HG03432 (cell line): Measurements from ENCODE around the gene FGF11.

Source experiments
- ATAC-seq: cut with Tn5 transposase; IDR thresholded peaks from one replicate; pipeline ENCODE4 v1.9.1; 2021; ENCODE audit warnings: mild to moderate bottlenecking, moderate library complexity; ENCODE audit not compliant: unreplicated experiment

The FGF11 gene

GRCh38 chr17:7439462-7440112, at the start of gene FGF11:
Gene FGF11, plus strand, starts transcription at chr17:7439512. Its CDS starts 109 bp downstream, at chr17:7439621.
- no peak for ATAC-seq

GRCh38 chr17:7389924-7390910, 49.1 kb upstream of the FGF11 start:
- no peak for ATAC-seq

- ATAC-seq, result no peak
Measured at GRCh38 chr17:7391307-7391706, 48.0 kb upstream of the FGF11 start.

- ATAC-seq, result no peak
Measured at GRCh38 chr17:7392696-7393612, 46.4 kb upstream of the FGF11 start.

GRCh38 chr17:7393613-7394451, 45.5 kb upstream of the FGF11 start:
- peak; percentile 48 for ATAC-seq

GRCh38 chr17:7394452-7395191, 44.7 kb upstream of the FGF11 start, which contains the start of gene PLSCR3:
Gene PLSCR3, minus strand, starts transcription at chr17:7394525. Its CDS starts 415 bp downstream, at chr17:7394110.
- peak; percentile 81 for ATAC-seq

GRCh38 chr17:7396147-7396546, 43.2 kb upstream of the FGF11 start:
- ATAC-seq, result no peak

GRCh38 chr17:7398612-7399011, 40.7 kb upstream of the FGF11 start:
- no peak for ATAC-seq

- ATAC-seq, result no peak
Measured at GRCh38 chr17:7403043-7403726, 36.1 kb upstream of the FGF11 start.

- no peak for ATAC-seq
Measured at GRCh38 chr17:7403727-7403976, 35.7 kb upstream of the FGF11 start.

- peak; percentile 81 for ATAC-seq
Measured at GRCh38 chr17:7403977-7404736, 35.2 kb upstream of the FGF11 start, which contains the start of gene TMEM256. Gene TMEM256, minus strand, starts transcription at chr17:7404097. Its CDS starts 13 bp downstream, at chr17:7404084.

- ATAC-seq, result peak; percentile 24
Measured at GRCh38 chr17:7404737-7405349, 34.5 kb upstream of the FGF11 start.

GRCh38 chr17:7405350-7406234, 33.7 kb upstream of the FGF11 start:
- no peak for ATAC-seq

GRCh38 chr17:7406235-7406825, 33.0 kb upstream of the FGF11 start:
- no peak for ATAC-seq

- no peak for ATAC-seq
Measured at GRCh38 chr17:7407082-7407481, 32.2 kb upstream of the FGF11 start.
